IMR-90 (cell line): ENCODE data around the gene MET. TPM values are rescaled to one million over a fixed set of nuclear protein-coding genes. Genes with fewer than 3 reads are reported as not detected.

Experiments used
- ATAC-seq: fragments of 200-7000 bp; cut with Tn5 transposase; 2 replicates; pipeline ENCODE4 v1.9.1; 2020; ENCODE audit warnings: low read depth, mild to moderate bottlenecking, moderate library complexity
- BruUV-seq: library from RNA; stranded (reverse); fragments of 400-500 nt; replicated peaks from 2 replicates; lab custom pipeline; 2021; lab: Mats Ljungman, UMichigan
- CTCF ChIA-PET: fragments of 300-600 bp; formaldehyde crosslinking; extraction: SDS; loops from one replicate; lab custom pipeline; 2021; ENCODE audit warnings: antibody characterized with exemption; lab: Yijun Ruan, JAX
- POLR2A ChIA-PET: fragments of 300-600 bp; sonication (Branson Sonifier 250); formaldehyde crosslinking; loops from one replicate; lab custom pipeline; 2022; ENCODE audit warnings: antibody characterized with exemption; ENCODE audit not compliant: unreplicated experiment; lab: Charles Lee
- DNase-seq: peaks from one replicate; pipeline ENCODE4 v3.0.0; 2013
- H2AFZ ChIP-seq: replicated peaks from 2 replicates; pipeline ENCODE3; 2013; ENCODE audit warnings: low read length, mild to moderate bottlenecking; ENCODE audit not compliant: poor library complexity
- H2AK5ac ChIP-seq: 2 replicates; pipeline ENCODE4 v1.6.1; 2013; ENCODE audit warnings: low read depth, low read length, inconsistent platforms
- H2AK9ac ChIP-seq: replicated peaks from 2 replicates; pipeline ENCODE3; 2013; ENCODE audit warnings: mild to moderate bottlenecking, low read depth, low read length, moderate library complexity; ENCODE audit not compliant: poor library complexity
- H2BK120ac ChIP-seq: 2 replicates; pipeline ENCODE4 v1.6.1; 2013; ENCODE audit warnings: low read depth, low read length, inconsistent platforms
- H2BK15ac ChIP-seq: 3 replicates; pipeline ENCODE4 v1.6.1; 2013; ENCODE audit warnings: low read depth, low read length, inconsistent platforms
- H2BK20ac ChIP-seq: 2 replicates; pipeline ENCODE4 v1.6.1; 2013; ENCODE audit warnings: low read depth, mild to moderate bottlenecking, inconsistent platforms, low read length, moderate library complexity
- H2BK5ac ChIP-seq: 2 replicates; pipeline ENCODE4 v1.6.1; 2013; ENCODE audit warnings: mild to moderate bottlenecking, low read depth, low read length, inconsistent platforms; ENCODE audit not compliant: poor library complexity, severe bottlenecking
- H3K14ac ChIP-seq: replicated peaks from 2 replicates; pipeline ENCODE4 v1.6.1; 2013; ENCODE audit warnings: low read depth, low read length, inconsistent platforms
- H3K18ac ChIP-seq: 2 replicates; pipeline ENCODE4 v1.6.1; 2013; ENCODE audit warnings: low read depth, low read length, control low read depth
- H3K23ac ChIP-seq: 2 replicates; pipeline ENCODE4 v1.6.1; 2013; ENCODE audit warnings: low read depth, low read length, inconsistent platforms
- H3K27ac ChIP-seq: 2 replicates; pipeline ENCODE4 v1.5.1; 2013; ENCODE audit warnings: mild to moderate bottlenecking, control low read depth, low read length; ENCODE audit not compliant: insufficient read depth
- H3K27me3 ChIP-seq: 2 replicates; pipeline ENCODE4 v1.6.1; 2013; ENCODE audit warnings: low read length; ENCODE audit not compliant: control insufficient read depth, insufficient read depth
- H3K36me3 ChIP-seq: 2 replicates; pipeline ENCODE4 v1.6.1; 2013; ENCODE audit warnings: low read length, mixed read lengths; ENCODE audit not compliant: control insufficient read depth, insufficient read depth
- H3K4ac ChIP-seq: 2 replicates; pipeline ENCODE4 v1.6.1; 2013; ENCODE audit warnings: low read depth, low read length, inconsistent platforms
- H3K4me1 ChIP-seq: 2 replicates; pipeline ENCODE4 v1.6.1; 2013; ENCODE audit warnings: low read length, mixed read lengths; ENCODE audit not compliant: control insufficient read depth, insufficient read depth
- H3K4me2 ChIP-seq: 2 replicates; pipeline ENCODE4 v1.6.1; 2013; ENCODE audit warnings: low read depth, mild to moderate bottlenecking, control low read depth, low read length, moderate library complexity
- H3K4me3 ChIP-seq: 2 replicates; pipeline ENCODE4 v1.5.1; 2013; ENCODE audit warnings: low read depth, mild to moderate bottlenecking, control low read depth, low read length, moderate library complexity; ENCODE audit not compliant: insufficient read depth
- H3K56ac ChIP-seq: 2 replicates; pipeline ENCODE4 v1.6.1; 2013; ENCODE audit warnings: low read length, inconsistent platforms; ENCODE audit not compliant: insufficient read depth; ENCODE audit errors: extremely low read depth
- H3K79me1 ChIP-seq, 2 experiments: 2 replicates each; pipeline ENCODE4 v1.6.1; 2013; ENCODE audit warnings: low read length in 2 of 2, inconsistent platforms in 1 of 2, low read depth in 1 of 2
- H3K9ac ChIP-seq: 2 replicates; pipeline ENCODE4 v1.6.1; 2013; ENCODE audit warnings: low read depth, low read length, control low read depth
- H3K9me1 ChIP-seq: 2 replicates; pipeline ENCODE4 v1.6.1; 2013; ENCODE audit warnings: low read length, inconsistent platforms; ENCODE audit not compliant: insufficient read depth
- H3K9me3 ChIP-seq: 2 replicates; pipeline ENCODE4 v1.6.1; 2013; ENCODE audit warnings: low read length; ENCODE audit not compliant: control insufficient read depth, insufficient read depth
- H4K20me1 ChIP-seq: 2 replicates; pipeline ENCODE4 v1.6.1; 2013; ENCODE audit warnings: low read length, inconsistent platforms; ENCODE audit not compliant: insufficient read depth
- H4K5ac ChIP-seq: 2 replicates; pipeline ENCODE4 v1.6.1; 2013; ENCODE audit warnings: mild to moderate bottlenecking, low read depth, low read length, control low read depth
- H4K8ac ChIP-seq, 2 experiments: 2 replicates each; pipeline ENCODE4 v1.6.1; 2013; ENCODE audit warnings: low read depth in 2 of 2, low read length in 2 of 2, control low read depth in 1 of 2, inconsistent platforms in 1 of 2
- H4K91ac ChIP-seq: 2 replicates; pipeline ENCODE4 v1.6.1; 2013; ENCODE audit warnings: low read depth, low read length, inconsistent platforms; ENCODE audit not compliant: insufficient read depth
- BHLHE40 ChIP-seq: fragments of 150-350 bp; IDR thresholded peaks from 2 replicates; pipeline ENCODE4 v1.6.1; 2016; ENCODE audit warnings: mild to moderate bottlenecking, low read depth, low read length
- CEBPB ChIP-seq: IDR thresholded peaks from 2 replicates; pipeline ENCODE4 v1.6.1; 2012; ENCODE audit warnings: low read depth, low read length, improper control_type of control experiment
- MAFK ChIP-seq: IDR thresholded peaks from 2 replicates; pipeline ENCODE4 v1.6.1; 2012; ENCODE audit warnings: low read depth, low read length, improper control_type of control experiment
- MXI1 ChIP-seq: IDR thresholded peaks from 2 replicates; pipeline ENCODE4 v1.6.1; 2012; ENCODE audit warnings: low read depth, mild to moderate bottlenecking, low read length, moderate library complexity, borderline replicate concordance
- NFE2L2 ChIP-seq: fragments of 150-350 bp; IDR thresholded peaks from 2 replicates; pipeline ENCODE4 v1.6.1; 2016; ENCODE audit warnings: low read depth, mild to moderate bottlenecking, low read length
- RAD21 ChIP-seq: IDR thresholded peaks from 2 replicates; pipeline ENCODE4 v1.6.1; 2012; ENCODE audit warnings: low read length, improper control_type of control experiment
- RCOR1 ChIP-seq: IDR thresholded peaks from 2 replicates; pipeline ENCODE4 v1.6.1; 2012; ENCODE audit warnings: mild to moderate bottlenecking, low read length, improper control_type of control experiment; ENCODE audit not compliant: insufficient replicate concordance
- SMC3 ChIP-seq: fragments of 150-350 bp; IDR thresholded peaks from 2 replicates; pipeline ENCODE4 v1.6.1; 2016; ENCODE audit warnings: low read depth, mild to moderate bottlenecking, antibody characterized with exemption, low read length, moderate library complexity
- USF2 ChIP-seq: fragments of 150-350 bp; IDR thresholded peaks from 2 replicates; pipeline ENCODE4 v1.6.1; 2017; ENCODE audit warnings: mild to moderate bottlenecking, antibody characterized with exemption, low read length, low read depth
- WGBS, 2 experiments: methylation state at CpG; one replicate each; pipeline versions ENCODE4 v1.1.5 to v1.1.7; 2013; ENCODE audit warnings: missing lambda C conversion rate in 2 of 2; ENCODE audit not compliant: insufficient read length in 1 of 2; ENCODE audit errors: extremely low coverage in 2 of 2; 5-methylcytosine and 5-hydroxymethylcytosine counted together
- dilution Hi-C: fragments of 300-500 bp; cut with HindIII; formaldehyde crosslinking; loops from one replicate; pipeline ENCODE4 v1.14.3; 2018; ENCODE audit warnings: low sequenced_read_pairs; ENCODE audit not compliant: unreplicated experiment
- in situ Hi-C: fragments of 300-500 bp; cut with MboI; formaldehyde crosslinking; loops from 3 replicates; pipeline ENCODE4 v1.14.3; 2019; ENCODE audit warnings: low sequenced_read_pairs, inconsistent platforms, mixed read lengths
- intact Hi-C: fragments of 100-400 bp; cut with micrococcal nuclease; formaldehyde crosslinking; loops from 2 replicates; pipeline ENCODE4 v1.10.0; 2022
- polyA plus RNA-seq, 3 experiments: library from polyadenylated mRNA; depleted of rRNA; stranded (reverse); fragments of >200 nt; gene quantifications; 2 replicates each; pipeline ENCODE4 v1.2.3, GENCODE V29; 2012; ENCODE audit warnings: low replicate concordance in 1 of 3
- total RNA-seq: library from RNA; depleted of rRNA; stranded (reverse); fragments of >200 nt; gene quantifications from 2 replicates; pipeline ENCODE4 v1.2.3, GENCODE V29; 2012

Gene MET
- total and polyA plus RNA-seq, 2 of the 4 experiments (the other 2 are of a cell fraction) = 15.0 to 84.6 TPM

- Histone ChIP-seq H2BK20ac (no peak overlapping the region), H3K79me1 (peaks cover 21 to 32% of the 10 kb centered on the region in 2 experiments), H3K14ac (no peak overlapping the region), H3K18ac (no peak overlapping the region), H4K8ac (no peak overlapping the region), H3K9me3 (no peaks in the 10 kb centered on the region), H3K9me1 (peaks cover 5% of the 10 kb centered on the region), H4K20me1 (no peaks in the 10 kb centered on the region), H3K27me3 (no peaks in the 10 kb centered on the region), H2BK5ac (no peak overlapping the region), H3K56ac (no peak overlapping the region), H3K4ac (no peak overlapping the region), H2BK15ac (no peak overlapping the region), H3K27ac (no peak overlapping the region), H2AFZ (no peak overlapping the region), H2BK120ac (no peak overlapping the region), H2AK5ac (no peak overlapping the region), H4K5ac (no peak overlapping the region), H3K4me3 (no peak overlapping the region), H3K23ac (no peak overlapping the region), H3K4me2 (no peak overlapping the region), H3K9ac (no peak overlapping the region), H4K91ac (no peak overlapping the region), H3K36me3 (no peaks in the 10 kb centered on the region; the same call in 1 of the 2 replicates), H2AK9ac (no peak overlapping the region), H3K4me1 (peaks cover under 1% of the 10 kb centered on the region; the same call in 1 of the 2 replicates)
- in situ Hi-C loops (no loop called here), dilution Hi-C loops (no loop called here), intact Hi-C loops (no loop called here)
- BruUV-seq = no TSS peak
- DNase-seq = no peak
- ChIA-PET POLR2A (no interaction called here), CTCF (interaction anchor here (1.1 kb wide), 1 partner anchor 10 kb away, joined by 3 read pairs; no protein-coding TSS in a partner anchor)
- ATAC-seq = no peak
- no peak for TF ChIP-seq MXI1
- no peak for TF ChIP-seq RCOR1
- TF ChIP-seq NFE2L2 = no peak
- TF ChIP-seq RAD21 = no peak
- no peak for TF ChIP-seq MAFK
- no peak for TF ChIP-seq SMC3
- TF ChIP-seq USF2 = no peak
- TF ChIP-seq CEBPB = no peak
- TF ChIP-seq BHLHE40 = no peak
- no CpG with 5 or more reads among the region's 2 CpGs for WGBS, 2 experiments
These were observed 26.4 kb downstream of the MET start for GRCh38 chr7:116698396-116698795.
